ENCODE results near the gene RSAD1.

- TF ChIP-seq CTCF (IDR thresholded peaks at IDR 0.05) (no peak), ZFX (IDR thresholded peaks at IDR 0.05; ENCODE audit: borderline replicate concordance) (no peak)
These were observed 1.9 kb upstream of the RSAD1 start for GRCh38 chr17:50476545-50477315.
